DOHH2 (cell line): ENCODE results near the gene PPL.

ENCODE experiments used
- H3F3A ChIP-seq: fragments of 200-600 bp; sonication (generic), shearing (Covaris generic); 2 replicates; pipeline ENCODE4 v1.6.0; 2016; ENCODE audit warnings: antibody characterized with exemption, mild to moderate bottlenecking; ENCODE audit not compliant: control insufficient read depth, insufficient read depth
- H3K27ac ChIP-seq: fragments of 200-600 bp; sonication (generic); 2 replicates; pipeline ENCODE4 v1.5.1; 2014; ENCODE audit warnings: low read depth, mild to moderate bottlenecking, low read length, moderate library complexity
- H3K27me3 ChIP-seq: fragments of 200-600 bp; sonication (generic); 2 replicates; pipeline ENCODE4 v1.6.1; 2014; ENCODE audit warnings: mild to moderate bottlenecking, low read length, mixed read lengths; ENCODE audit not compliant: control insufficient read depth
- H3K36me3 ChIP-seq: fragments of 200-600 bp; sonication (generic); 2 replicates; pipeline ENCODE4 v1.6.1; 2014; ENCODE audit warnings: mild to moderate bottlenecking, low read length, moderate library complexity, mixed read lengths; ENCODE audit not compliant: control insufficient read depth
- H3K4me1 ChIP-seq: fragments of 200-600 bp; sonication (generic); 2 replicates; pipeline ENCODE4 v1.6.1; 2014; ENCODE audit warnings: mild to moderate bottlenecking, low read length, mixed read lengths; ENCODE audit not compliant: control insufficient read depth
- H3K4me2 ChIP-seq: fragments of 200-600 bp; sonication (generic); 2 replicates; pipeline ENCODE4 v1.6.0; 2014; ENCODE audit warnings: mild to moderate bottlenecking, low read length, moderate library complexity
- H3K4me3 ChIP-seq: fragments of 200-600 bp; sonication (generic); 2 replicates; pipeline ENCODE4 v1.5.1; 2014; ENCODE audit warnings: mild to moderate bottlenecking, low read length, mixed read lengths
- H3K79me2 ChIP-seq: fragments of 200-600 bp; sonication (generic); 2 replicates; pipeline ENCODE4 v1.6.1; 2014; ENCODE audit warnings: mild to moderate bottlenecking, low read length, mixed read lengths; ENCODE audit not compliant: control insufficient read depth
- H3K9me2 ChIP-seq: fragments of 200-600 bp; sonication (generic); replicated peaks from 2 replicates; pipeline ENCODE4 v1.6.1; 2014; ENCODE audit warnings: mild to moderate bottlenecking, low read length, mixed read lengths; ENCODE audit not compliant: control insufficient read depth
- H3K9me3 ChIP-seq: fragments of 200-600 bp; sonication (generic); 2 replicates; pipeline ENCODE4 v1.6.1; 2014; ENCODE audit warnings: antibody characterized with exemption, low read length, mixed read lengths; ENCODE audit not compliant: control insufficient read depth, insufficient read depth
- H4K20me1 ChIP-seq: fragments of 200-600 bp; sonication (generic); 2 replicates; pipeline ENCODE4 v1.6.0; 2014; ENCODE audit warnings: low read depth, mild to moderate bottlenecking, antibody characterized with exemption, low read length, moderate library complexity; ENCODE audit not compliant: control insufficient read depth, insufficient read depth
- EZH2phosphoT487 ChIP-seq: fragments of 200-600 bp; sonication (generic); IDR thresholded peaks from 2 replicates; pipeline ENCODE4 v1.6.1; 2017; ENCODE audit warnings: borderline replicate concordance, mild to moderate bottlenecking, antibody characterized with exemption, low read length, moderate library complexity, mixed read lengths
- TF ChIP-seq, protein P1 (sequence below): fragments of 200-600 bp; sonication (generic); IDR thresholded peaks from one replicate; pipeline ENCODE4 v1.5.1; 2014; ENCODE audit warnings: antibody characterized with exemption, mild to moderate bottlenecking, low read depth, low read length; ENCODE audit not compliant: poor library complexity, severe bottlenecking

The PPL gene

DNA sequence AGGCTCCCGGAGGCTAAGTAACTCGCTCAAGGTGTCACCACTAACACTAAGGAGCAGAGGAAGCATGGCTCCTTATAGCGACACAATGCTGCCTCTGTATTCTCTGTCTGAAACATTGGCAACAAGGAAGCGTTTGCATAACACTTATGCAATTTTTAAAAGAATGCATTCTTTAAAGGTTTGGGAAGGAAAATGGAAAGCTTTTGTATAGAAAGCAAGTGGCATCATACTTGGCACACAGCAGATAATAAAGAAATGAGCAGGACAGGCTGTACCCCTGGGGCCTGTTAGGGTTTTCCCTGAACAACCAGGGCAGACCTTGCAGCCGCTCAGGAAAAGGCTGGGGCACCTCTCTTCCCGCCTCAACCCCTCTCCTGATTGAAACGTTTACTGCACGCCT, 36.9 kb downstream of the PPL start:
- H3K9me3 ChIP-seq, result no peaks in the 10 kb centered on the region
- H3K4me2 ChIP-seq, result no peak overlapping the region
- no peak overlapping the region for H3K4me3 ChIP-seq
- no peaks in the 10 kb centered on the region for H3K79me2 ChIP-seq
- TF ChIP-seq, protein P1, sequence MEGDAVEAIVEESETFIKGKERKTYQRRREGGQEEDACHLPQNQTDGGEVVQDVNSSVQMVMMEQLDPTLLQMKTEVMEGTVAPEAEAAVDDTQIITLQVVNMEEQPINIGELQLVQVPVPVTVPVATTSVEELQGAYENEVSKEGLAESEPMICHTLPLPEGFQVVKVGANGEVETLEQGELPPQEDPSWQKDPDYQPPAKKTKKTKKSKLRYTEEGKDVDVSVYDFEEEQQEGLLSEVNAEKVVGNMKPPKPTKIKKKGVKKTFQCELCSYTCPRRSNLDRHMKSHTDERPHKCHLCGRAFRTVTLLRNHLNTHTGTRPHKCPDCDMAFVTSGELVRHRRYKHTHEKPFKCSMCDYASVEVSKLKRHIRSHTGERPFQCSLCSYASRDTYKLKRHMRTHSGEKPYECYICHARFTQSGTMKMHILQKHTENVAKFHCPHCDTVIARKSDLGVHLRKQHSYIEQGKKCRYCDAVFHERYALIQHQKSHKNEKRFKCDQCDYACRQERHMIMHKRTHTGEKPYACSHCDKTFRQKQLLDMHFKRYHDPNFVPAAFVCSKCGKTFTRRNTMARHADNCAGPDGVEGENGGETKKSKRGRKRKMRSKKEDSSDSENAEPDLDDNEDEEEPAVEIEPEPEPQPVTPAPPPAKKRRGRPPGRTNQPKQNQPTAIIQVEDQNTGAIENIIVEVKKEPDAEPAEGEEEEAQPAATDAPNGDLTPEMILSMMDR, result no peak
- TF ChIP-seq EZH2phosphoT487, result no peak
- no peaks in the 10 kb centered on the region for H3K9me2 ChIP-seq
- no peaks in the 10 kb centered on the region for H3F3A ChIP-seq
- H3K4me1 ChIP-seq, result no peaks in the 10 kb centered on the region
- H4K20me1 ChIP-seq, result no peaks in the 10 kb centered on the region
- H3K36me3 ChIP-seq, result no peaks in the 10 kb centered on the region
- 0 out of 2 replicates have a peak, but pooled peaks cover 3% of the 10 kb centered on the region for H3K27me3 ChIP-seq
- H3K27ac ChIP-seq, result no peak overlapping the region

DNA sequence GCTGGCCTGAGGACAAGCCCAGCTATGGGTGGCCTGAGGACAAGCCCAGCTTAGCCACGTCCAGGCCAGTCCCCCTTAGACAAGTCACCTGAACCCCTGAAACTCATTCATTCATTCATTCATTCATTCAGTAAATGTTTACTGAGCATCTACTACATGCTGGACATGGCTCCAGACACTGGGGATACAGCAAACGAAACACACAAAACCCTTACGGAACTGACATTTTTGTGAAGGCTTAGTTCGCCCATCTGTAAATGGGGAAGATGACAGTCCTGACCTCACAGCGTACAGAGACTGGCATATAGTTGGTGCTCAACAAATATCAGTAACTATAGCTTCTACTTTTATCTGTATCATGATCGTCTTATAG, 37.5 kb downstream of the PPL start:
- no peaks in the 10 kb centered on the region for H3K79me2 ChIP-seq
- H3K4me1 ChIP-seq, result no peaks in the 10 kb centered on the region
- 0 out of 2 replicates have a peak, but pooled peaks cover 3% of the 10 kb centered on the region for H3K27me3 ChIP-seq
- no peak overlapping the region for H3K4me2 ChIP-seq
- no peaks in the 10 kb centered on the region for H3F3A ChIP-seq
- H3K27ac ChIP-seq, result no peak overlapping the region
- H4K20me1 ChIP-seq, result no peaks in the 10 kb centered on the region
- no peak overlapping the region for H3K4me3 ChIP-seq
- H3K9me3 ChIP-seq, result no peaks in the 10 kb centered on the region
- no peaks in the 10 kb centered on the region for H3K36me3 ChIP-seq
- H3K9me2 ChIP-seq, result no peaks in the 10 kb centered on the region
- TF ChIP-seq, protein P1, result no peak
- TF ChIP-seq EZH2phosphoT487, result no peak

DNA sequence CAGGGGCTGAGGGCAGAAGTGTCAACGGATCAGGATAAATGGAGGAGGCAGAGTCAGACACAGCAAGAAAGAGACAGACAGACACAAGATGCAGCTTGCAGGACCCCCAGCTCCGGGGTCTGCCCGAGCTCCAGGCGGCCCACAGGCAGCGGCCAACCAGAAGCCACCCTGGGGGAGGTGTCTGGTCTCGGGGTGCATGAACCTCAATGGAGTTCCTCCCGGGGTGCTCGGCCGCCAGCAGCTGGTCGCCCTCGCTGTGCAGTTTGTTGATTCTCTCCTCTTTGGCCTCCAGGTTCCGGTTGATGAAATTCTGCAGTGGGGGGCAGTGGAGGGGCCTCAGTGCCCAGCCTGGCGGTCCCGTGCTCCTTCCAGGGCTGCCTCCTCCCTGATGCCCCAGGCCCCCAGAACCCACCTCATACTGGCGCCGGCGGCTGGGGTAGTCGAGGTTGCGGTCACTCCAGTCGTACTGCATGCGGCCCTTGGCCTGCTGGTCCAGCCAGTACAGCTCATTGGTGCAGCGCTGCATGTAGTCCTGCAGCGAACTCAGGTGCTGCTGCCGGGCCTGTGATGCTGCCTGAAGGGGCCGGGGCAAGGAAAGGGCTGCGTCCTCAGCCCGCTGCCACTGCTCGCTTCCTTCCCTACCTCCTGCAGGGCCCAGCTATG, 38.0 kb downstream of the PPL start:
- Histone ChIP-seq H3K27ac (no peak overlapping the region), H4K20me1 (no peaks in the 10 kb centered on the region), H3K36me3 (no peaks in the 10 kb centered on the region), H3F3A (no peaks in the 10 kb centered on the region), H3K27me3 (no peaks in the 10 kb centered on the region), H3K79me2 (no peaks in the 10 kb centered on the region), H3K4me1 (no peaks in the 10 kb centered on the region), H3K9me3 (no peaks in the 10 kb centered on the region), H3K4me2 (no peak overlapping the region), H3K9me2 (no peaks in the 10 kb centered on the region), H3K4me3 (no peak overlapping the region)
- TF ChIP-seq EZH2phosphoT487, result no peak
- TF ChIP-seq, protein P1, result no peak
